Endodermal cell (in vitro differentiated cells): ENCODE results near the gene ODR4. TPM values are rescaled to one million over a fixed set of nuclear protein-coding genes. Genes with fewer than 3 reads are reported as not detected.

Experiments
- total RNA-seq, 2 donors: library from RNA; stranded (reverse); fragmentation: NEBNext Ultra II Directional in 1 of 2; extraction: Animal tissue kit (Norgen Biotek cat#: 25700) in 1 of 2; gene quantifications; 2 replicates in 1 of 2; 3 replicates in 1 of 2; pipeline ENCODE4 v1.2.1, GENCODE V29; 2021

The ODR4 gene
- total RNA-seq, 2 donors from 2014 or later: 20.8 to 22.5 TPM

Other genes starting within 250 kb of the ODR4 start
- not detected for gene PRG4, start 79.6 kb upstream of the ODR4 start, total RNA-seq
- 100 to 1,000 TPM; 120 to 124 TPM for gene TPR, start 585 bp upstream of the ODR4 start, total RNA-seq
- gene PDC, start 85.3 kb downstream of the ODR4 start, total RNA-seq: not detected